GM12878 (cell line): Measurements from ENCODE around the gene CUL9. TPM values are rescaled to one million over a fixed set of nuclear protein-coding genes. Genes with fewer than 3 reads are reported as not detected.

ENCODE experiments used
- ATAC-seq: fragments of 200-7000 bp; cut with Tn5 transposase; 3 replicates; pipeline ENCODE4 v1.9.1; 2020; ENCODE audit warnings: mild to moderate bottlenecking, moderate library complexity
- BruUV-seq: library from RNA; stranded (reverse); fragments of 400-500 nt; replicated peaks from 2 replicates; lab custom pipeline; 2021; lab: Mats Ljungman, UMichigan
- CTCF ChIA-PET: fragments of 300-600 bp; sonication (Branson Sonifier 250); formaldehyde crosslinking; extraction: SDS; loops from one replicate; lab custom pipeline; 2021; ENCODE audit warnings: inconsistent platforms; lab: Yijun Ruan, JAX
- POLR2A ChIA-PET: fragments of 350-600 bp; formaldehyde crosslinking; extraction: SDS; loops from one replicate; lab custom pipeline; 2021; ENCODE audit warnings: inconsistent platforms; lab: Charles Lee
- RAD21 ChIA-PET: fragments of 300-600 bp; sonication (Branson Sonifier 250); formaldehyde crosslinking; loops from one replicate; lab custom pipeline; 2023; ENCODE audit warnings: antibody characterized with exemption; ENCODE audit not compliant: unreplicated experiment; lab: Charles Lee
- SMC1A ChIA-PET: fragments of 300-600 bp; sonication (Branson Sonifier 250); formaldehyde crosslinking; loops from one replicate; lab custom pipeline; 2023; ENCODE audit not compliant: unreplicated experiment, uncharacterized antibody; lab: Charles Lee
- DNase-seq: peaks from one replicate; pipeline ENCODE4 v3.0.0-alpha.2; 2011; ENCODE audit warnings: low read depth, low spot score
- FAIRE-seq: peaks from 3 replicates; lab custom pipeline; 2011; peaks lifted over from hg19 to GRCh38; lab: Jason Lieb, UNC
- H2AFZ ChIP-seq: 2 replicates; pipeline ENCODE4 v1.6.0; 2011; ENCODE audit warnings: low read depth, low read length, control low read depth; ENCODE audit not compliant: control insufficient read depth
- H3K27ac ChIP-seq: 2 replicates; pipeline ENCODE4 v1.5.1; 2011; ENCODE audit warnings: control low read depth; ENCODE audit not compliant: control insufficient read depth, insufficient read depth
- H3K27me3 ChIP-seq, 2 experiments: replicated peaks in 1 of 2; 2 replicates each; pipeline versions ENCODE4 v1.6.0 to v1.6.1; 2011; ENCODE audit warnings: low read length in 1 of 2; ENCODE audit not compliant: control insufficient read depth in 2 of 2, insufficient read depth in 2 of 2
- H3K36me3 ChIP-seq, 2 experiments: 2 replicates each; pipeline ENCODE4 v1.5.1; 2011; ENCODE audit warnings: low read length in 1 of 2; ENCODE audit not compliant: control insufficient read depth in 2 of 2, insufficient read depth in 2 of 2
- H3K4me1 ChIP-seq: 2 replicates; pipeline ENCODE4 v1.6.1; 2011; ENCODE audit warnings: mild to moderate bottlenecking, low read length, moderate library complexity, mixed read lengths; ENCODE audit not compliant: control insufficient read depth, insufficient read depth
- H3K4me2 ChIP-seq: 2 replicates; pipeline ENCODE4 v1.6.0; 2011; ENCODE audit warnings: control low read depth; ENCODE audit not compliant: control insufficient read depth, insufficient read depth
- H3K4me3 ChIP-seq: fragments of 200-600 bp; sonication (generic); 2 replicates; pipeline ENCODE4 v1.5.1; 2016
- H3K79me2 ChIP-seq: 2 replicates; pipeline ENCODE4 v1.6.0; 2011; ENCODE audit warnings: low read length; ENCODE audit not compliant: control insufficient read depth, insufficient read depth
- H3K9ac ChIP-seq: 2 replicates; pipeline ENCODE4 v1.8.0; 2011; ENCODE audit warnings: low read length, control low read depth, mixed read lengths; ENCODE audit not compliant: control insufficient read depth, insufficient read depth
- H3K9me3 ChIP-seq: replicated peaks from 3 replicates; pipeline ENCODE4 v1.5.1; 2011; ENCODE audit warnings: mild to moderate bottlenecking, low read length; ENCODE audit not compliant: control insufficient read depth, insufficient read depth
- H4K20me1 ChIP-seq: 2 replicates; pipeline ENCODE4 v1.6.0; 2011; ENCODE audit not compliant: control insufficient read depth, insufficient read depth
- BACH1 ChIP-seq: fragments of 450-650 bp; IDR thresholded peaks from 2 replicates; pipeline ENCODE4 v1.6.1; 2017; ENCODE audit warnings: mild to moderate bottlenecking, borderline replicate concordance
- BCL11A ChIP-seq: IDR thresholded peaks from 2 replicates; pipeline ENCODE4 v1.6.1; 2011; ENCODE audit warnings: low read depth, low read length
- MYC ChIP-seq: IDR thresholded peaks from 2 replicates; pipeline ENCODE4 v1.6.1; 2011; ENCODE audit warnings: mild to moderate bottlenecking, low read length, moderate library complexity, inconsistent platforms; ENCODE audit not compliant: insufficient read depth, insufficient replicate concordance, insufficient read length, severe bottlenecking
- NFYA ChIP-seq: IDR thresholded peaks from 2 replicates; pipeline ENCODE4 v1.6.1; 2011; ENCODE audit warnings: low read depth, mild to moderate bottlenecking, low read length, improper control_type of control experiment, borderline replicate concordance
- SIX5 ChIP-seq: IDR thresholded peaks from 2 replicates; pipeline ENCODE4 v1.6.1; 2011; ENCODE audit warnings: mild to moderate bottlenecking, low read depth, low read length, moderate library complexity; ENCODE audit not compliant: severe bottlenecking
- SP1 ChIP-seq: IDR thresholded peaks from one replicate; pipeline ENCODE4 v1.6.1; 2011; ENCODE audit warnings: low read depth, low read length
- USF1 ChIP-seq: IDR thresholded peaks from 2 replicates; pipeline ENCODE4 v1.6.1; 2011; ENCODE audit warnings: borderline replicate concordance, low read depth, mild to moderate bottlenecking, moderate library complexity, mixed read lengths, low read length; ENCODE audit not compliant: insufficient read depth; ENCODE audit errors: extremely low read length
- WRNIP1 ChIP-seq: IDR thresholded peaks from 2 replicates; pipeline ENCODE4 v1.6.1; 2011; ENCODE audit warnings: low read depth, low read length, improper control_type of control experiment, borderline replicate concordance
- ZBTB40 ChIP-seq: fragments of 450-650 bp; IDR thresholded peaks from 2 replicates; pipeline ENCODE4 v1.6.1; 2016; ENCODE audit warnings: mild to moderate bottlenecking, moderate library complexity, borderline replicate concordance
- ZNF207 ChIP-seq: fragments of 450-650 bp; IDR thresholded peaks from 2 replicates; pipeline ENCODE4 v1.6.1; 2014; ENCODE audit warnings: antibody characterized with exemption, mild to moderate bottlenecking, borderline replicate concordance
- ZNF592 ChIP-seq: fragments of 450-650 bp; IDR thresholded peaks from 2 replicates; pipeline ENCODE4 v1.6.1; 2017; ENCODE audit warnings: mild to moderate bottlenecking, moderate library complexity
- WGBS: methylation state at CpG from one replicate; pipeline ENCODE4 v1.1.6; 2016; ENCODE audit warnings: low lambda C conversion rate; ENCODE audit not compliant: insufficient replicate concordance, insufficient coverage; ENCODE audit errors: missing lambda C conversion rate; 5-methylcytosine and 5-hydroxymethylcytosine counted together
- in situ Hi-C: fragments of 300-500 bp; cut with MboI; formaldehyde crosslinking; loops from 9 replicates; pipeline ENCODE4 v1.14.3; 2018; ENCODE audit warnings: mixed read lengths
- intact Hi-C: fragments of 100-400 bp; cut with micrococcal nuclease; formaldehyde crosslinking; loops from one replicate; pipeline ENCODE4 v1.14.2; 2022; ENCODE audit not compliant: unreplicated experiment
- polyA plus RNA-seq, 11 experiments: library from polyadenylated mRNA; depleted of rRNA in 4 of 11; unstranded in 6 of 11; stranded (reverse) in 5 of 11; fragments of >200 nt; fragmentation: Nextera tagmentation in 4 of 11; fragmentation: Illumina TruSeq in 1 of 11; extraction: Ambion mirVana in 4 of 11; extraction: Trizol in 1 of 11; gene quantifications; 1 replicate in 1 of 11; 2 replicates in 10 of 11; pipeline versions ENCODE4 v1.2.1 to v1.2.3, GENCODE V29; 2011 to 2016; ENCODE audit warnings: inconsistent platforms in 2 of 11, missing spikeins in 2 of 11, low read depth in 1 of 11
- total RNA-seq, 4 experiments: library from RNA; depleted of rRNA in 3 of 4; stranded (reverse); fragments of >200 nt in 3 of 4; fragmentation: Illumina TruSeq in 1 of 4; extraction: Trizol in 1 of 4; gene quantifications; 2 replicates each; pipeline versions ENCODE4 v1.2.1 to v1.2.3, GENCODE V29; 2013 to 2021

CUL9 gene
- total and polyA plus RNA-seq, 10 of the 15 experiments (the other 5 are each of a cell fraction or from before 2014, with no cell fraction given): 1.2 to 48.3 (median 17.2) TPM

- Histone ChIP-seq H3K9ac (no peak overlapping the region), H3K27me3 (no peaks in the 10 kb centered on the region), H4K20me1 (no peaks in the 10 kb centered on the region), H2AFZ (no peak overlapping the region), H3K4me3 (no peak overlapping the region), H3K27ac (no peak overlapping the region), H3K9me3 (no peaks in the 10 kb centered on the region), H3K4me1 (no peaks in the 10 kb centered on the region), H3K79me2 (no peaks in the 10 kb centered on the region), H3K4me2 (no peak overlapping the region), H3K36me3 (peaks cover 0 to 5% of the 10 kb centered on the region in 2 experiments; a peak in 1 of 4 replicates)
- no TSS peak for BruUV-seq
- DNase-seq (no peak), FAIRE-seq (no peak), ATAC-seq (no peak)
- ChIA-PET POLR2A (interaction anchor here (0.5 kb wide), 1 partner anchor 460 kb away, joined by 4 read pairs; no protein-coding TSS in a partner anchor), RAD21 (no interaction called here), SMC1A (no interaction called here), CTCF (interaction anchor here (0.7 kb wide), 1 partner anchor 25 kb away, joined by 3 read pairs; the partner anchor contains the start of gene DNPH1)
- intact Hi-C loops (no loop called here), in situ Hi-C loops (no loop called here)
- no peak for TF ChIP-seq BCL11A
- TF ChIP-seq NFYA: no peak
- no peak for TF ChIP-seq BACH1
- TF ChIP-seq USF1: no peak
- no peak for TF ChIP-seq SIX5
- no peak for TF ChIP-seq MYC
- no peak for TF ChIP-seq SP1
- no peak for TF ChIP-seq ZBTB40
- no peak for TF ChIP-seq ZNF592
- TF ChIP-seq ZNF207: no peak
- TF ChIP-seq WRNIP1: no peak
- 91% methylated on average over 23 of the region's 23 CpGs for WGBS
These were observed 22.5 kb downstream of the CUL9 start for GRCh38 chr6:43204271-43205105.
